ENCODE results near the gene COL12A1. TPM values are rescaled to one million over a fixed set of nuclear protein-coding genes. Genes with fewer than 3 reads are reported as not detected.

The COL12A1 gene
- total and polyA plus RNA-seq, 8 donors, result 1.2 to 19.3 (median 3.5) TPM

DNA sequence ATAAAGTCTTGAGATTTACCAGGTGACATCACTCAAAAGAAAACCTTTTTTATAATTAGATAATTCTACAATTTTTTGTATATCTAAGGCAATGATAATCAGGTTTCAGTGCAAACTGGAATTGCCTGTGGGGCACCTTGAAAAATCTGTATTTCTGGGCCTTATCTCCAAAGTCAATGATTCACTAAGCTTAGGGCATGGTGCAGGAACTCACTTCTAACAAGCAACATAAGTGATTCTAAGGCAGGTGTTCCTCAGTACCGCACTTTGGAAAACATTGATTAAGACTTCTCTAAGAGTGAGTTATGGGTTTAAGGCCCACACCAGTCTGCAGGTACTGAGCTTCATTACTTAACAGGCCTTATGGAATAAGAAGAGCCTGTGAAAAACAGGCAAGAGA is 115.3 kb downstream of the COL12A1 start:
- Histone ChIP-seq H3K4me3 (no peak overlapping the region), H3K4me1 (peaks cover 0 to 8% (median 4%) of the 10 kb centered on the region in 3 donors), H3K27ac (no peak overlapping the region), H3K9me3 (no peaks in the 10 kb centered on the region), H3K36me3 (no peaks in the 10 kb centered on the region), H3K27me3 (no peaks in the 10 kb centered on the region)
- FAIRE-seq (no peak), DNase-seq (no peak), ATAC-seq (peak; percentile 67 to 86 (median 79))
- WGBS, 2 donors, result 23 to 24% methylated on average over 1 of the region's 1 CpG
- TF ChIP-seq, protein P1, sequence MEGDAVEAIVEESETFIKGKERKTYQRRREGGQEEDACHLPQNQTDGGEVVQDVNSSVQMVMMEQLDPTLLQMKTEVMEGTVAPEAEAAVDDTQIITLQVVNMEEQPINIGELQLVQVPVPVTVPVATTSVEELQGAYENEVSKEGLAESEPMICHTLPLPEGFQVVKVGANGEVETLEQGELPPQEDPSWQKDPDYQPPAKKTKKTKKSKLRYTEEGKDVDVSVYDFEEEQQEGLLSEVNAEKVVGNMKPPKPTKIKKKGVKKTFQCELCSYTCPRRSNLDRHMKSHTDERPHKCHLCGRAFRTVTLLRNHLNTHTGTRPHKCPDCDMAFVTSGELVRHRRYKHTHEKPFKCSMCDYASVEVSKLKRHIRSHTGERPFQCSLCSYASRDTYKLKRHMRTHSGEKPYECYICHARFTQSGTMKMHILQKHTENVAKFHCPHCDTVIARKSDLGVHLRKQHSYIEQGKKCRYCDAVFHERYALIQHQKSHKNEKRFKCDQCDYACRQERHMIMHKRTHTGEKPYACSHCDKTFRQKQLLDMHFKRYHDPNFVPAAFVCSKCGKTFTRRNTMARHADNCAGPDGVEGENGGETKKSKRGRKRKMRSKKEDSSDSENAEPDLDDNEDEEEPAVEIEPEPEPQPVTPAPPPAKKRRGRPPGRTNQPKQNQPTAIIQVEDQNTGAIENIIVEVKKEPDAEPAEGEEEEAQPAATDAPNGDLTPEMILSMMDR (IDR thresholded peaks at IDR 0.05), result no peak
- intact Hi-C loops (cut with DNase I), result no loop called here

DNA sequence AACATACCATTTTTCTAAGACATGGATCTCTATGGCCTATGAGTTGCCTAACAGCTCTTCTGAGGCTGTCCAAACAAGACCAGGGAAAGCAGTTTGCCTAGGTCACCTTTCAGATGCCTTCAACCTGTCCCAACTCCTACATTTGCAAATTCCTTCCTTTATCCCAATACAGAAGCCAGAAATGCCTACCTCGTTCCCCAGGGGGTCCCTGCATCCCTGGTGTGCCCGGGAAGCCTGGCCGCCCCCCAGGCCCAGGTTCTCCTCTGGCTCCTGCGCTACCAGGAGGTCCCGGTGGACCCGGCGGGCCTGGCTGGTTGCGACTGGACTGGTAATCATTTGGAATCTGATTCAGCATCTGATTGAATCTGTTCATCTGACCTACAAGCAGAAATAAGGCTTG is 115.9 kb downstream of the COL12A1 start:
- FAIRE-seq, result no peak
- Histone ChIP-seq H3K4me1 (peaks cover 0 to 8% (median 4%) of the 10 kb centered on the region in 3 donors), H3K9me3 (no peaks in the 10 kb centered on the region), H3K4me3 (no peak overlapping the region), H3K27me3 (no peaks in the 10 kb centered on the region), H3K36me3 (no peaks in the 10 kb centered on the region), H3K27ac (no peak overlapping the region)
- DNase-seq, result peak in 1 of 6 donors; percentile 52
- WGBS, 2 donors, result 89 to 92% methylated on average over 8 of the region's 8 CpGs
- no peak for ATAC-seq
- intact Hi-C loops (cut with DNase I), result no loop called here
- TF ChIP-seq, protein P1 (IDR thresholded peaks at IDR 0.05), result no peak

DNA sequence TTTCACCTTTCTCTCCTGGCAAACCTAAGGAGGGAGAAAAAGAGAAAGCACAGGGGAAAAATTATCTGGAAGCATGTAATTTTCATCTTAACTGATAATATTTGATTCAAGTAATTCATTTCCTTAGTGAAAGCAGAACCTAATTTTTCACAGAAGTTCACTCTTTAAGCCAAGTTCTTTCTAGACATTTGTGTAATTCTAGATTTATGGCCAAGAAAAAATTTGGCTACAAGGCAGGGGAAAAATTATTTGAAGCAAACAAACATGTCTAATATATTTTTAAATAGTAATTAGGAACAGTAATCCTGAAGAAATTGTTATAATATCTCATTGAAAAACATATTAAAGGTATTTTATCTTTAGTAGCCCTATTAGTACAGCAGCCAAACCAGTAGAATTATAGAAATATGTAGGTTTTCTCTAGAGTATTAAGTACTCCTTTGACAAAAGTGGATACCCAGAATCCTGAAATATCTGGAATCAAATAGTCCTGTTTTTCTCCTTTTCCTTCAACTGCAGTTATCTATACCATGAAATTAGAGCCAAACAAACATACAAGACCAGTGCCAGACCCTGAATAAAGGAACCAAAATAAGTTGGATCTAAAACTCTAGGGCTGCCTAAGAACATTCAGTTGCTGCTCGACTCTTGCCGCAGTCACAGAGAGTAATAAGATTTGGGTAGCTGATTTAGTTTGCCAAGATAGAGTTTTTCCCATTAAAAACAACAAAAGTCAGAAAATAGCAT is 116.5 kb downstream of the COL12A1 start:
- Histone ChIP-seq H3K36me3 (no peaks in the 10 kb centered on the region), H3K27me3 (no peaks in the 10 kb centered on the region), H3K9me3 (no peaks in the 10 kb centered on the region), H3K4me3 (no peak overlapping the region), H3K27ac (no peak overlapping the region), H3K4me1 (peaks cover 0 to 8% (median 4%) of the 10 kb centered on the region in 3 donors)
- FAIRE-seq (no peak), DNase-seq (no peak), ATAC-seq (no peak)
- TF ChIP-seq, protein P1 (IDR thresholded peaks at IDR 0.05), result no peak
- 94% methylated on average over 2 of the region's 2 CpGs for WGBS, 2 donors
- intact Hi-C loops (cut with DNase I), result no loop called here

DNA sequence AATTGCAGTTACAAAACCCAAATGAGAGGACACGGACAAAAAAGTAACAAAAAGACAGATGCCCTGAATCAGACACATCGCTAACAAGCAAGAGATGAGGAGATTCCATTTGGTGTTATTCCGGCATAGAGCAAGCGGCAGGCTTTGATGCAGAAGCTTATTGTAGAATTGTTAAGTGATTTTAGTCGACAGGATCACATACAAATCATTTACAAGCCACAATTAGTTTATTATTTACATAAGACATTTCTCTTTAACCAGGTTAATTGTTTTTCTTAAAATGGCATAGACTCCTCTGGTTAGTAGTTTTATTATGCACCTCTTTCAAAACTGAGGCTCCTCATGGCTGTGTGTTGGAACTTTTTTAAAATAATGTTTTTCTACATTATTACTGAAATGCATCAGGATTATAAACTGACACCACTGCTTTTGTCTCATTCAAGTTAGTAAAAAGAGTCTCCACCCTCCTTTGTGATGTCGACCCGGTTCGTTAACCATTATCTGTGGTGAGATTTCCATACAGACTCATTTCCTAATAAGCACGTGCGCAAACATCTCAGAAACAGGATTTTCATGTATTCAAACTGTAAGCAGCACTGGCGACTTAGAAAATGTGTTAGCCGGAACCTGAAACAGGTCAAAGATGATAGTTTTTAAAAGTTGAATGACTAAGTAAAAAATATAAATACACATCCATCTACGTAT is 119.8 kb downstream of the COL12A1 start:
- Histone ChIP-seq H3K4me1 (peaks cover 0 to 8% (median 4%) of the 10 kb centered on the region in 3 donors), H3K27me3 (no peaks in the 10 kb centered on the region), H3K36me3 (no peaks in the 10 kb centered on the region), H3K4me3 (no peak overlapping the region), H3K27ac (no peak overlapping the region), H3K9me3 (no peaks in the 10 kb centered on the region)
- TF ChIP-seq, protein P1 (IDR thresholded peaks at IDR 0.05), result no peak
- intact Hi-C loops (cut with DNase I), result no loop called here
- 83 to 84% methylated on average over 13 of the region's 13 CpGs for WGBS, 2 donors
- no peak for FAIRE-seq
- ATAC-seq, result no peak
- DNase-seq, result no peak
